ENCODE results near the gene DOP1A. TPM values are rescaled to one million over a fixed set of nuclear protein-coding genes. Genes with fewer than 3 reads are reported as not detected.

Gene DOP1A
- total RNA-seq, 1 experiment from 2014 or later, result 2.6 TPM

- in situ Hi-C loops (cut with HindIII; ENCODE audit: low pct_unique_long_range_greater_than_20kb, low sequenced_read_pairs), result no loop called here
- peak; percentile 63 for DNase-seq (ENCODE audit: low read depth)
Measured at GRCh38 chr6:83071023-83071422, 3.6 kb downstream of the DOP1A start.

- in situ Hi-C loops (cut with HindIII; ENCODE audit: low pct_unique_long_range_greater_than_20kb, low sequenced_read_pairs), result no loop called here
Measured at GRCh38 chr6:83071707-83072106, 4.2 kb downstream of the DOP1A start.

GRCh38 chr6:83072726-83073125, 5.3 kb downstream of the DOP1A start:
- in situ Hi-C loops (cut with HindIII; ENCODE audit: low pct_unique_long_range_greater_than_20kb, low sequenced_read_pairs), result no loop called here
- no peak for DNase-seq (ENCODE audit: low read depth)

More at GRCh38 chr6:83071707-83072106, 4.2 kb downstream of the DOP1A start:
- no peak for DNase-seq (ENCODE audit: low read depth)

GRCh38 chr6:83073615-83074014, 6.1 kb downstream of the DOP1A start:
- no peak for DNase-seq (ENCODE audit: low read depth)
- in situ Hi-C loops (cut with HindIII; ENCODE audit: low pct_unique_long_range_greater_than_20kb, low sequenced_read_pairs), result no loop called here

GRCh38 chr6:83083476-83083875, 16.0 kb downstream of the DOP1A start:
- in situ Hi-C loops (cut with HindIII; ENCODE audit: low pct_unique_long_range_greater_than_20kb, low sequenced_read_pairs), result no loop called here

GRCh38 chr6:83086751-83087150, 19.3 kb downstream of the DOP1A start:
- DNase-seq (ENCODE audit: low read depth), result no peak
- in situ Hi-C loops (cut with HindIII; ENCODE audit: low pct_unique_long_range_greater_than_20kb, low sequenced_read_pairs), result no loop called here

More at GRCh38 chr6:83083476-83083875, 16.0 kb downstream of the DOP1A start:
- DNase-seq (ENCODE audit: low read depth), result no peak

- in situ Hi-C loops (cut with HindIII; ENCODE audit: low pct_unique_long_range_greater_than_20kb, low sequenced_read_pairs), result no loop called here
- DNase-seq (ENCODE audit: low read depth), result no peak
Measured at GRCh38 chr6:83092756-83093399, 25.4 kb downstream of the DOP1A start.

GRCh38 chr6:83096791-83097190, 29.3 kb downstream of the DOP1A start:
- in situ Hi-C loops (cut with HindIII; ENCODE audit: low pct_unique_long_range_greater_than_20kb, low sequenced_read_pairs), result no loop called here
- peak; percentile 35 for DNase-seq (ENCODE audit: low read depth)

- peak; percentile 31 for DNase-seq (ENCODE audit: low read depth)
- in situ Hi-C loops (cut with HindIII; ENCODE audit: low pct_unique_long_range_greater_than_20kb, low sequenced_read_pairs), result no loop called here
Measured at GRCh38 chr6:83097204-83097603, 29.7 kb downstream of the DOP1A start.

- no peak for DNase-seq (ENCODE audit: low read depth)
- in situ Hi-C loops (cut with HindIII; ENCODE audit: low pct_unique_long_range_greater_than_20kb, low sequenced_read_pairs), result no loop called here
Measured at GRCh38 chr6:83097675-83098074, 30.2 kb downstream of the DOP1A start.

- in situ Hi-C loops (cut with HindIII; ENCODE audit: low pct_unique_long_range_greater_than_20kb, low sequenced_read_pairs), result no loop called here
Measured at GRCh38 chr6:83098589-83098988, 31.1 kb downstream of the DOP1A start.

GRCh38 chr6:83108378-83108777, 40.9 kb downstream of the DOP1A start:
- in situ Hi-C loops (cut with HindIII; ENCODE audit: low pct_unique_long_range_greater_than_20kb, low sequenced_read_pairs), result no loop called here
- no peak for DNase-seq (ENCODE audit: low read depth)

More at GRCh38 chr6:83098589-83098988, 31.1 kb downstream of the DOP1A start:
- no peak for DNase-seq (ENCODE audit: low read depth)

- peak; percentile 62 for DNase-seq (ENCODE audit: low read depth)
- in situ Hi-C loops (cut with HindIII; ENCODE audit: low pct_unique_long_range_greater_than_20kb, low sequenced_read_pairs), result no loop called here
Measured at GRCh38 chr6:83113258-83113657, 45.8 kb downstream of the DOP1A start.

GRCh38 chr6:83114164-83114563, 46.7 kb downstream of the DOP1A start:
- in situ Hi-C loops (cut with HindIII; ENCODE audit: low pct_unique_long_range_greater_than_20kb, low sequenced_read_pairs), result no loop called here
- peak; percentile 14 for DNase-seq (ENCODE audit: low read depth)

GRCh38 chr6:83117802-83118201, 50.3 kb downstream of the DOP1A start:
- in situ Hi-C loops (cut with HindIII; ENCODE audit: low pct_unique_long_range_greater_than_20kb, low sequenced_read_pairs), result no loop called here
- DNase-seq (ENCODE audit: low read depth), result no peak

GRCh38 chr6:83119742-83120300, 52.4 kb downstream of the DOP1A start:
- no peak for DNase-seq (ENCODE audit: low read depth)
- in situ Hi-C loops (cut with HindIII; ENCODE audit: low pct_unique_long_range_greater_than_20kb, low sequenced_read_pairs), result no loop called here

- DNase-seq (ENCODE audit: low read depth), result no peak
- in situ Hi-C loops (cut with HindIII; ENCODE audit: low pct_unique_long_range_greater_than_20kb, low sequenced_read_pairs), result no loop called here
Measured at GRCh38 chr6:83124553-83124952, 57.1 kb downstream of the DOP1A start.

- no peak for DNase-seq (ENCODE audit: low read depth)
- in situ Hi-C loops (cut with HindIII; ENCODE audit: low pct_unique_long_range_greater_than_20kb, low sequenced_read_pairs), result no loop called here
Measured at GRCh38 chr6:83125425-83125824, 58.0 kb downstream of the DOP1A start.

- no peak for DNase-seq (ENCODE audit: low read depth)
- in situ Hi-C loops (cut with HindIII; ENCODE audit: low pct_unique_long_range_greater_than_20kb, low sequenced_read_pairs), result no loop called here
Measured at GRCh38 chr6:83126223-83126622, 58.8 kb downstream of the DOP1A start.

- DNase-seq (ENCODE audit: low read depth), result no peak
- in situ Hi-C loops (cut with HindIII; ENCODE audit: low pct_unique_long_range_greater_than_20kb, low sequenced_read_pairs), result no loop called here
Measured at GRCh38 chr6:83126807-83127206, 59.3 kb downstream of the DOP1A start.

All from Caki2 (cell line).